SK-N-MC (cell line): ENCODE data around the gene CEP162.

Experiments used
- EZH2 ChIP-seq: fragments of 200-600 bp; sonication (generic); IDR thresholded peaks from one replicate; pipeline ENCODE4 v1.6.1; 2017; ENCODE audit warnings: antibody characterized with exemption
- POLR2AphosphoS5 ChIP-seq: IDR thresholded peaks from 2 replicates; pipeline ENCODE4 v1.6.1; 2012; ENCODE audit warnings: mild to moderate bottlenecking, low read depth, low read length, borderline replicate concordance

- TF ChIP-seq POLR2AphosphoS5 (no peak), EZH2 (no peak)
These were observed 90.9 kb downstream of the CEP162 start for GRCh38 chr6:84136364-84137050.
